HUES48 (cell line): ENCODE data around the gene EPC1.
"Not testable (repeated sequence)": the region's sequence is repeated elsewhere in the genome, so short reads cannot be mapped to it uniquely, and the experiment has no call there.

Source experiments
- H3K27ac ChIP-seq: one replicate; pipeline ENCODE4 v1.7.0; 2013; ENCODE audit warnings: low read depth, low read length, inconsistent platforms
- H3K27me3 ChIP-seq: 2 replicates; pipeline ENCODE4 v1.6.1; 2013; ENCODE audit warnings: mild to moderate bottlenecking, low read length; ENCODE audit not compliant: control insufficient read depth, insufficient read depth
- H3K36me3 ChIP-seq: 2 replicates; pipeline ENCODE4 v1.6.1; 2013; ENCODE audit warnings: low read length; ENCODE audit not compliant: control insufficient read depth, insufficient read depth
- H3K4me1 ChIP-seq: 2 replicates; pipeline ENCODE4 v1.6.1; 2013; ENCODE audit warnings: mild to moderate bottlenecking, low read length; ENCODE audit not compliant: control insufficient read depth, insufficient read depth
- H3K4me3 ChIP-seq: 2 replicates; pipeline ENCODE4 v1.5.1; 2013; ENCODE audit warnings: mild to moderate bottlenecking, low read depth, low read length
- H3K9ac ChIP-seq: 2 replicates; pipeline ENCODE4 v1.6.1; 2013; ENCODE audit warnings: mild to moderate bottlenecking, low read depth, low read length, moderate library complexity
- H3K9me3 ChIP-seq: 2 replicates; pipeline ENCODE4 v1.6.1; 2013; ENCODE audit warnings: low read length; ENCODE audit not compliant: control insufficient read depth, insufficient read depth

EPC1 gene

DNA sequence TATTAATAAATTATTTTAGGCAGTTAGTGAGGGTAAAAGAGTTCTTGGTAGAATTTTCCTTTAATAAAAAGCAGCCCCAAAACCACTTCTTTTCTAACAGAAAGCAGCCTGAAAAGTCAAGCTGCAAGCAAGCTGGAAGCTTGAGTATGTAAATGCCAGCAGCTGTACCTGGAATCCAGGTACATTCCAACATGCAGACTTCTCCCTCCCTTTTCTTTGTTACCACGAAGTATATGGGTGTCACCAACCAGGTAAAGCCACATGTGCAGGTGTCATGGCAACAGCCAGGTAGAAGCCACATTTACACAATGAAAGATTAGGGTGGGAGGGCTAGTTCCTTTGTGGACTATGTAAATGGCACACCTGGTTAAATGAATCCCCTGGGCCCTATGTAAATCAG, 114.6 kb downstream of the EPC1 start:
- H3K9me3 ChIP-seq, result peaks cover 4% of the 10 kb centered on the region; the same call in 1 of the 2 replicates
- no peak overlapping the region for H3K4me3 ChIP-seq
- no peak overlapping the region for H3K27ac ChIP-seq
- no peaks in the 10 kb centered on the region for H3K27me3 ChIP-seq
- H3K36me3 ChIP-seq, result no peaks in the 10 kb centered on the region
- H3K4me1 ChIP-seq, result peaks cover 5% of the 10 kb centered on the region; the same call in 1 of the 2 replicates
- no peak overlapping the region for H3K9ac ChIP-seq

DNA sequence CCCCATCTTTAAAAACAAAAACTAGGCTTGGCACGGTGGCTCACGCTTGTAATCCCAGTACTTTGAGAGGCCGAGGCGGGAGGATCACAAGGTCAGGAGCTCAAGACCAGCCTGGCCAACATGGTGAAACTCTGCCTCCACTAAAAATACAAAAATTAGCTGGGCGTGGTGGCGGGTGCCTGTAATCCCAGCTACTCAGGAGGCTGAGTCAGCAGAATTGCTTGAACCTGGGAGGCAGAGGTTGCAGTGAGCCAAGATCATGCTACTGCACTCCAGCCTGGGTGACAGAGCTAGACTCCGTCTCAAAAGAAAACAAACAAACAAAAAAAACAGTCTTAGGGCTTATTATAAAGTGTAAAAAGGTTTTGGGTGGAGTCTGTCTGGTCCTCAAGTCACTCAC, 117.2 kb downstream of the EPC1 start:
- not testable (repeated sequence) for H3K27me3 ChIP-seq, H3K9me3 ChIP-seq, H3K27ac ChIP-seq, H3K9ac ChIP-seq, H3K4me3 ChIP-seq, H3K4me1 ChIP-seq, H3K36me3 ChIP-seq

DNA sequence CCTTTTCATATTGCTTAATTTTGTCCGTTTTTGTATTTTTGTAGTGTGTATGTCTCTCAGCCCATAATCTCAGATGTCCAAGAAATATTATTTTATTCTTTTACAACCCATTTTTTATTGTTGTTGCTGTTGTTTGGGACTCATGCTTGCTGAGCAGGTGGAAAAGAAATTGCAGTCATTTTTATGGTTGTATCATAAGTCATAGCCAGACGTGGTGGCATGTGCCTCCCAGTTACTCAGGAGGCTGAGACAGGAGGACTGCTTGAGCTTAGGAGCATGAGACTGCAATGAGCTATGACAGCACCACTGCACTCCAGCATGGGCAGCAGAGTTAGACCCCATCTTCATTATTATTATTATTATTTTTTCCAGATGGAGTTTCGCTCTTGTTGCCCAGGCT, 117.8 kb downstream of the EPC1 start:
- no peaks in the 10 kb centered on the region; the same call in 1 of the 2 replicates for H3K9me3 ChIP-seq
- no peak overlapping the region for H3K4me3 ChIP-seq
- no peaks in the 10 kb centered on the region for H3K27me3 ChIP-seq
- H3K27ac ChIP-seq, result no peak overlapping the region
- no peak overlapping the region for H3K9ac ChIP-seq
- H3K36me3 ChIP-seq, result no peaks in the 10 kb centered on the region
- H3K4me1 ChIP-seq, result peaks cover 5% of the 10 kb centered on the region; the same call in 1 of the 2 replicates

- Histone ChIP-seq H3K27ac (no peak overlapping the region), H3K9me3 (peaks cover 10% of the 10 kb centered on the region), H3K4me1 (peaks cover 5% of the 10 kb centered on the region; the same call in 1 of the 2 replicates), H3K4me3 (no peak overlapping the region), H3K36me3 (no peaks in the 10 kb centered on the region), H3K27me3 (no peaks in the 10 kb centered on the region), H3K9ac (no peak overlapping the region)
Observed at GRCh38 chr10:32227802-32228201, 119.2 kb downstream of the EPC1 start.

GRCh38 chr10:32226624-32227023, 120.3 kb downstream of the EPC1 start:
- Histone ChIP-seq H3K9ac (no peak overlapping the region), H3K4me1 (no peaks in the 10 kb centered on the region), H3K4me3 (no peak overlapping the region), H3K9me3 (peaks cover 11% of the 10 kb centered on the region; the same call in 1 of the 2 replicates), H3K27ac (no peak overlapping the region), H3K36me3 (no peaks in the 10 kb centered on the region), H3K27me3 (no peaks in the 10 kb centered on the region)

DNA sequence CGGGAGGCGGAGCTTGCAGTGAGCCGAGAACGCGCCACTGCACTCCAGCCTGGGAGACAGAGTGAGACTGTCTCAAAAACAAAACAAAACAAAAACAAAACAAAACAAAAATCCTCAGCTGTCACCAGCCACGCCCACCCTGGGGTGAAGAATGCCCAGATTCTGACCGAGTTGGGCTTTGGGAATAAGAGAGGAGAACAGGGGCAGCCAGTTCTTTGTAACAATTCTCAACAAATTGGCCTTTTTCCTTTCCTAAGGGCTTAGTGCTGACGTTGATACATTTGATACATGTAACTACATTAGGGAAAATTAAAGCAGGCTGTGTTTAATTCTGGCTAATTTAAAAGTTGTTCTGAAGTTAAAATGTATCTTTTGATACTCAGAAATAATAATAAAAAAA, 121.0 kb downstream of the EPC1 start:
- Histone ChIP-seq H3K27ac (no peak overlapping the region), H3K36me3 (no peaks in the 10 kb centered on the region), H3K9me3 (peaks cover 11% of the 10 kb centered on the region; the same call in 1 of the 2 replicates), H3K27me3 (no peaks in the 10 kb centered on the region), H3K9ac (no peak overlapping the region), H3K4me3 (no peak overlapping the region), H3K4me1 (no peaks in the 10 kb centered on the region)

GRCh38 chr10:32222376-32222775, 124.6 kb downstream of the EPC1 start:
- not testable (repeated sequence) for H3K4me3 ChIP-seq, H3K27ac ChIP-seq, H3K4me1 ChIP-seq, H3K9ac ChIP-seq, H3K36me3 ChIP-seq, H3K27me3 ChIP-seq
- H3K9me3 ChIP-seq, result peaks cover 27% of the 10 kb centered on the region

DNA sequence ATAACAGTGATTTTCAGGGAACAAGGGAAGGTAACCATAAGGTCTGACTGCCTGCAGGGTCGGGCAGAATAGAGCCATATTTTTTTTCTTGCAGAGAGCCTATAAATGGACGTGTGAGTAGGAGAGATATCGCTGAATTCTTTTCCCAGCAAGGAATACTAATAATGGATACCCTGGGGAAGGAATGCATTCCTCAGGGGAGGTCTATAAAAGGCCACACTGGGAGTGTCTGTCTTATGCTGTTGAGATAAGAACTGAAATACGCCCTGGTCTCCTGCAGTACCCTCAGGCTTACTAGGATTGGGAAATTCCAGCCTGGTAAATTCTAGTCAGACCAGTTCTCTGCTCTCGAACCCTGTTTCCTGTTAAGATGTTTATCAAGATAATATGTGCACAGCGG, 127.8 kb downstream of the EPC1 start:
- not testable (repeated sequence) for H3K9ac ChIP-seq, H3K36me3 ChIP-seq, H3K4me1 ChIP-seq, H3K27me3 ChIP-seq, H3K4me3 ChIP-seq, H3K27ac ChIP-seq
- peaks cover 27% of the 10 kb centered on the region for H3K9me3 ChIP-seq

DNA sequence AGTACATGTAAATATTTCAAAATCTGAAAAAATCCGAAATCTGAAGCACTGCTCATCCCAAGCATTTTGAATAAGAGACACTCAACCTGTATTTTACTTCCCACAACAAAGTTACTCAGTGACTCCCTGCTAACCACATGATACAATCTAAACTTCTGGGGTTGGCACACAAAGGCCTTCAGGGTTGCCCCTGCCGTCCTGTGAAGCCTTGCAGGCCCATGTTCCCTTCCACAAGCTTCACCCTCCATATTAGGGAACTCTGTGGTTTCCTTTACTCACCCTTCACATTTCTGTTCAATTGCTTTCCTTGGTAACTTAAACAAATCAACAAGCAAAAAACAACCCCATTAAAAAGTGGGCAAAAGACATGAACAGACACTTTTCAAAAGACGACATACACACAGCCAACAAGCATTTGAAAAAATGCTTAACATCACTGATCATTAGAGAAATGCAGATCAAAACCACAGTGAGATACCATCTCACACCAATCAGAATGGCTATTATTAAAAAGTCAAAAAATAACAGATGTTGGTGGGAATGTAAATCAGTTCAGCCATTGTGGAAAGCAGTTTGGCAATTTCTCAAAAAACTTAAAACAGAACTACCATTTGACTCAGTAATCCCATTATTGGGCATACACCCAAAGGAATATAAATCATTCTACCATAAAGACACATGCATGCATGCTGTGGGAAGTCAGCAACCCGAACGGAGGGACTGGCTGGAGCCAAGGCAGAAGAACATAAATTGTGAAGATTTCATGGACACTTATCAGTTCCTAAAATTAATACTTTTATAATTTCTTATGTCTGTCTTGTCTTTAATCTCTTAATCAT, 128.5 kb downstream of the EPC1 start:
- H3K27me3 ChIP-seq, H3K36me3 ChIP-seq, H3K27ac ChIP-seq, H3K9ac ChIP-seq, H3K4me3 ChIP-seq, H3K4me1 ChIP-seq: not testable (repeated sequence)
- peaks cover 23% of the 10 kb centered on the region for H3K9me3 ChIP-seq
